DND-41 (cell line): ENCODE results near the gene PLXDC1.
"Not testable (repeated sequence)": the region's sequence is repeated elsewhere in the genome, so short reads cannot be mapped to it uniquely, and the experiment has no call there.

ENCODE experiments used
- EZH2 ChIP-seq: IDR thresholded peaks from 3 replicates; pipeline ENCODE4 v1.6.1; 2012; ENCODE audit warnings: borderline replicate concordance, low read depth, mild to moderate bottlenecking, moderate library complexity, low read length, inconsistent platforms; ENCODE audit not compliant: severe bottlenecking
- TF ChIP-seq, protein P1 (sequence below): IDR thresholded peaks from 2 replicates; pipeline ENCODE4 v1.5.1; 2012; ENCODE audit warnings: borderline replicate concordance, low read length, moderate library complexity, mild to moderate bottlenecking; ENCODE audit not compliant: poor library complexity, severe bottlenecking; ENCODE audit errors: extremely low read depth

DNA sequence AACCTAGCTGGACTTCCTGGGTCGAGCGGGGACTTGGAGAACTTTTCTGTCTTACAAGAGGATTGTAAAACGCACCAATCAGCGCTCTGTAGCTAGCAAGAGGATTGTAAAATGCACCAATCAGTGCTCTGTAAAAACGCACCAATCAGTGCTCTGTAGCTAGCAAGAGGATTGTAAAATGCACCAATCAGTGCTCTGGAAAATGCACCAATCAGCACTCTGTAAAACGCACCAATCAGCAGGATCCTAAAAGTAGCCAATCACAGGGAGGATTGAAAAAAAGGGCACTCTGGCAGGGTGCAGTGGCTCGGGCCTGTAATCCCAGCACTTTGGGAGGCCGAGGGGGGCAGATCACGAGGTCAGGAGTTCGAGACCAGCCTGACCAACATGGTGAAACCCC is 17.1 kb upstream of the PLXDC1 start:
- TF ChIP-seq, protein P1, sequence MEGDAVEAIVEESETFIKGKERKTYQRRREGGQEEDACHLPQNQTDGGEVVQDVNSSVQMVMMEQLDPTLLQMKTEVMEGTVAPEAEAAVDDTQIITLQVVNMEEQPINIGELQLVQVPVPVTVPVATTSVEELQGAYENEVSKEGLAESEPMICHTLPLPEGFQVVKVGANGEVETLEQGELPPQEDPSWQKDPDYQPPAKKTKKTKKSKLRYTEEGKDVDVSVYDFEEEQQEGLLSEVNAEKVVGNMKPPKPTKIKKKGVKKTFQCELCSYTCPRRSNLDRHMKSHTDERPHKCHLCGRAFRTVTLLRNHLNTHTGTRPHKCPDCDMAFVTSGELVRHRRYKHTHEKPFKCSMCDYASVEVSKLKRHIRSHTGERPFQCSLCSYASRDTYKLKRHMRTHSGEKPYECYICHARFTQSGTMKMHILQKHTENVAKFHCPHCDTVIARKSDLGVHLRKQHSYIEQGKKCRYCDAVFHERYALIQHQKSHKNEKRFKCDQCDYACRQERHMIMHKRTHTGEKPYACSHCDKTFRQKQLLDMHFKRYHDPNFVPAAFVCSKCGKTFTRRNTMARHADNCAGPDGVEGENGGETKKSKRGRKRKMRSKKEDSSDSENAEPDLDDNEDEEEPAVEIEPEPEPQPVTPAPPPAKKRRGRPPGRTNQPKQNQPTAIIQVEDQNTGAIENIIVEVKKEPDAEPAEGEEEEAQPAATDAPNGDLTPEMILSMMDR: not testable (repeated sequence)
- TF ChIP-seq EZH2: not testable (repeated sequence)
